BE2C (cell line): Measurements from ENCODE around the gene COL28A1.
A peak's percentile ranks its signal among the peaks of the same experiment; 100 is the strongest.

Experiments used
- DNase-seq: peaks from one replicate; pipeline ENCODE4 v3.0.0-alpha.2; 2020
- H3K27me3 ChIP-seq: fragments of 250-450 bp; sonication (Bioruptor Pico); 2 replicates; pipeline ENCODE4 v1.5.1; 2020; ENCODE audit warnings: mild to moderate bottlenecking
- H3K36me3 ChIP-seq: fragments of 250-450 bp; sonication (Bioruptor Pico); 2 replicates; pipeline ENCODE4 v1.5.1; 2020; ENCODE audit warnings: mild to moderate bottlenecking
- H3K4me1 ChIP-seq: fragments of 250-450 bp; sonication (Bioruptor Pico); 2 replicates; pipeline ENCODE4 v1.5.1; 2020
- H3K4me3 ChIP-seq: 2 replicates; pipeline ENCODE4 v1.5.1; 2011; ENCODE audit warnings: low read depth, low read length
- H3K9me3 ChIP-seq: fragments of 250-450 bp; sonication (Bioruptor Pico); 2 replicates; pipeline ENCODE4 v1.5.1; 2020
- CTCF ChIP-seq: IDR thresholded peaks from 2 replicates; pipeline ENCODE4 v1.5.1; 2012; ENCODE audit warnings: mild to moderate bottlenecking, low read depth, low read length

The COL28A1 gene

GRCh38 chr7:7344583-7344982, 191.1 kb downstream of the COL28A1 start:
- no peak for TF ChIP-seq CTCF
- Histone ChIP-seq H3K9me3 (no peaks in the 10 kb centered on the region), H3K4me1 (no peaks in the 10 kb centered on the region), H3K27me3 (no peaks in the 10 kb centered on the region; the same call in 1 of the 2 replicates), H3K4me3 (no peak overlapping the region), H3K36me3 (no peaks in the 10 kb centered on the region)
- DNase-seq: no peak

- no peak for TF ChIP-seq CTCF
- no peaks in the 10 kb centered on the region for H3K4me1 ChIP-seq
- no peaks in the 10 kb centered on the region for H3K27me3 ChIP-seq
- no peaks in the 10 kb centered on the region for H3K36me3 ChIP-seq
- H3K4me3 ChIP-seq: no peak overlapping the region
- no peaks in the 10 kb centered on the region for H3K9me3 ChIP-seq
- no peak for DNase-seq
These were observed 199.8 kb downstream of the COL28A1 start for GRCh38 chr7:7335909-7336308.

- Histone ChIP-seq H3K9me3 (no peaks in the 10 kb centered on the region), H3K36me3 (no peaks in the 10 kb centered on the region), H3K27me3 (no peaks in the 10 kb centered on the region), H3K4me3 (no peak overlapping the region), H3K4me1 (no peaks in the 10 kb centered on the region)
- no peak for TF ChIP-seq CTCF
- no peak for DNase-seq
These were observed 200.5 kb downstream of the COL28A1 start for GRCh38 chr7:7335215-7335614.

GRCh38 chr7:7333610-7334009, 202.1 kb downstream of the COL28A1 start:
- Histone ChIP-seq H3K4me1 (no peaks in the 10 kb centered on the region), H3K4me3 (no peak overlapping the region), H3K36me3 (no peaks in the 10 kb centered on the region), H3K9me3 (no peaks in the 10 kb centered on the region), H3K27me3 (no peaks in the 10 kb centered on the region)
- no peak for DNase-seq
- TF ChIP-seq CTCF: no peak

- H3K4me3 ChIP-seq: no peak overlapping the region
- H3K9me3 ChIP-seq: no peaks in the 10 kb centered on the region
- H3K27me3 ChIP-seq: peaks cover 5% of the 10 kb centered on the region
- no peak for DNase-seq
- no peaks in the 10 kb centered on the region for H3K4me1 ChIP-seq
- TF ChIP-seq CTCF: no peak
- no peaks in the 10 kb centered on the region for H3K36me3 ChIP-seq
These were observed 204.2 kb downstream of the COL28A1 start for GRCh38 chr7:7331523-7331922.

- TF ChIP-seq CTCF: peak; percentile 49
- Histone ChIP-seq H3K4me1 (no peaks in the 10 kb centered on the region), H3K27me3 (peaks cover 7% of the 10 kb centered on the region), H3K9me3 (no peaks in the 10 kb centered on the region), H3K4me3 (no peak overlapping the region), H3K36me3 (no peaks in the 10 kb centered on the region)
- peak; percentile 35 for DNase-seq
These were observed 204.7 kb downstream of the COL28A1 start for GRCh38 chr7:7330997-7331396.
